K562 treated with DMSO at 1 percent for 48 hours (cell line): ENCODE measurements around the gene SYT14. TPM values are rescaled to one million over a fixed set of nuclear protein-coding genes. Genes with fewer than 3 reads are reported as not detected.

Experiments
- total RNA-seq: library from RNA; unstranded; fragments of 300-600 nt; gene quantifications from 2 replicates; pipeline ENCODE4 v1.2.3, GENCODE V29; 2022; ENCODE audit warnings: low replicate concordance; ENCODE audit errors: extremely low read depth

Gene SYT14
- not detected in 2 replicates for total RNA-seq

GRCh38 chr1:209937996-209938959 lies at the start of gene SYT14:
Gene SYT14, plus strand, starts transcription at chr1:209938217. Its CDS starts 48 bp downstream, at chr1:209938265.

Other genes starting within 250 kb of the SYT14 start
- not detected in 2 replicates for gene HSD11B1, start 233.4 kb upstream of the SYT14 start, total RNA-seq
- not detected in 2 replicates for gene TRAF3IP3, start 182.2 kb upstream of the SYT14 start, total RNA-seq
- not detected in 2 replicates for gene C1orf74, start 153.7 kb upstream of the SYT14 start, total RNA-seq
- not detected in 2 replicates for gene IRF6, start 132.1 kb upstream of the SYT14 start, total RNA-seq
- gene UTP25, start 110.2 kb upstream of the SYT14 start, total RNA-seq = not detected in 2 replicates